ENCODE data around the gene QSER1.

GRCh38 chr11:32972781-32973180, 80.2 kb downstream of the QSER1 start:
- no peak for TF ChIP-seq POLR2A (IDR thresholded peaks at IDR 0.05; ENCODE audit: low read length)
- TF ChIP-seq GATA1 (IDR thresholded peaks at IDR 0.05; ENCODE audit: low read depth, low read length) = no peak

Measured in erythroblast (primary cell).